Aorta (tissue), 5 donors: Measurements from ENCODE around the gene LPCAT2. TPM values are rescaled to one million over a fixed set of nuclear protein-coding genes. Genes with fewer than 3 reads are reported as not detected.

ENCODE experiments used
- ATAC-seq: fragments of 200-7000 bp; cut with Tn5 transposase; one replicate; pipeline ENCODE4 v1.9.1; 2022; ENCODE audit warnings: moderate library complexity; ENCODE audit not compliant: low FRiP score
- DNase-seq, 2 donors: peaks; one replicate each; pipeline ENCODE4 v3.0.0-alpha.2; 2020
- H3K27ac ChIP-seq, 2 donors: one replicate each; pipeline ENCODE4 v1.5.1; 2013; ENCODE audit warnings: low read length in 2 of 2, mild to moderate bottlenecking in 2 of 2, moderate library complexity in 2 of 2, control low read depth in 1 of 2, inconsistent platforms in 1 of 2, low read depth in 1 of 2
- H3K27me3 ChIP-seq, 2 donors: one replicate each; pipeline ENCODE4 v1.6.1; 2013; ENCODE audit warnings: control low read depth in 1 of 2, low read length in 1 of 2, mild to moderate bottlenecking in 1 of 2, moderate library complexity in 1 of 2; ENCODE audit not compliant: insufficient read depth in 2 of 2, control insufficient read depth in 1 of 2
- H3K36me3 ChIP-seq, 2 donors: one replicate each; pipeline ENCODE4 v1.6.1; 2013; ENCODE audit warnings: control low read depth in 1 of 2, low read length in 1 of 2, mild to moderate bottlenecking in 1 of 2; ENCODE audit not compliant: insufficient read depth in 2 of 2, control insufficient read depth in 1 of 2
- H3K4me1 ChIP-seq, 2 donors: one replicate each; pipeline ENCODE4 v1.6.1; 2013; ENCODE audit warnings: low read length in 2 of 2, control low read depth in 1 of 2, mild to moderate bottlenecking in 1 of 2, moderate library complexity in 1 of 2; ENCODE audit not compliant: insufficient read depth in 2 of 2, control insufficient read depth in 1 of 2
- H3K4me3 ChIP-seq, 2 donors: one replicate each; pipeline ENCODE4 v1.5.1; 2013; ENCODE audit warnings: low read length in 2 of 2, control low read depth in 1 of 2, mild to moderate bottlenecking in 1 of 2
- H3K9me3 ChIP-seq: one replicate; pipeline ENCODE4 v1.6.1; 2013; ENCODE audit warnings: mild to moderate bottlenecking, low read length; ENCODE audit not compliant: control insufficient read depth
- WGBS, 2 donors: extraction: QIAGEN DNeasy Blood & Tissue Kit; methylation state at CpG; one replicate each; pipeline ENCODE4 v1.1.7; 2013; 5-methylcytosine and 5-hydroxymethylcytosine counted together
- intact Hi-C, 2 donors: fragments of 100-400 bp; cut with DNase I; formaldehyde crosslinking; loops; one replicate each; pipeline versions ENCODE4 v1.14.2 to v1.15.0; 2022
- polyA plus RNA-seq, 2 donors: library from polyadenylated mRNA; stranded (reverse); fragments of 200-250 nt; gene quantifications; one replicate each; pipeline ENCODE4 v1.2.3, GENCODE V29; 2013
- total RNA-seq, 2 donors: library from RNA; stranded (reverse); fragmentation: NEBNext Ultra II Directional; extraction: Animal tissue kit (Norgen Biotek cat#: 25700); gene quantifications; one replicate each; pipeline ENCODE4 v1.2.1, GENCODE V29; 2021
- donor health status: healthy with polysubstance abuse.
- donor health status: Bipolar disorder and iron deficiency.
- donor health status: DM: no; HTN: no; CAD: no.
- donor health status: DM: no; HTN: no; CAD: no.
- donor health status: DM: yes; HTN: yes; CAD: no.

Gene LPCAT2
- total and polyA plus RNA-seq, 4 donors: 14.8 to 36.6 (median 17.4) TPM

GRCh38 chr16:55469821-55470532, 38.9 kb upstream of the LPCAT2 start:
- Histone ChIP-seq H3K4me1 (peaks cover 0 to 2% of the 10 kb centered on the region in 2 donors), H3K27me3 (no peaks in the 10 kb centered on the region), H3K36me3 (no peaks in the 10 kb centered on the region), H3K9me3 (no peaks in the 10 kb centered on the region), H3K4me3 (no peak overlapping the region), H3K27ac (peak overlapping the region in 1 of 2 donors; percentile 7)
- WGBS, 2 donors: 93 to 96% methylated on average over 9 of the region's 9 CpGs
- intact Hi-C loops: loop anchor here (5.0 to 10.0 kb wide), 4 partner anchors 172 to 725 kb away; partner anchors contain the start of gene GNAO1 (in 1 of the 2)
- no peak for DNase-seq
- no peak for ATAC-seq

- Histone ChIP-seq H3K4me3 (no peak overlapping the region), H3K9me3 (no peaks in the 10 kb centered on the region), H3K27me3 (no peaks in the 10 kb centered on the region), H3K36me3 (no peaks in the 10 kb centered on the region), H3K27ac (peak overlapping the region in 1 of 2 donors; percentile 41), H3K4me1 (peaks cover 0 to 2% of the 10 kb centered on the region in 2 donors)
- WGBS, 2 donors: 29 to 30% methylated on average over 7 of the region's 7 CpGs
- intact Hi-C loops: loop anchor here in 1 of 2 donors (10.0 kb wide), 1 partner anchor 724 kb away; the partner anchor contains the start of gene GNAO1
- DNase-seq: peak in 1 of 2 donors; percentile 65
- ATAC-seq: peak; percentile 55
Measured at GRCh38 chr16:55470533-55471371, 38.1 kb upstream of the LPCAT2 start.

- H3K9me3 ChIP-seq: no peaks in the 10 kb centered on the region
- H3K36me3 ChIP-seq: no peaks in the 10 kb centered on the region
- ATAC-seq (no peak), DNase-seq (peak in 1 of 2 donors; percentile 28)
- H3K27me3 ChIP-seq: no peaks in the 10 kb centered on the region
- WGBS, 2 donors: 75 to 77% methylated on average over 4 of the region's 4 CpGs
- no peak overlapping the region for H3K4me3 ChIP-seq
- H3K27ac ChIP-seq: peak overlapping the region in 1 of 2 donors; percentile 35
- intact Hi-C loops: loop anchor here in 1 of 2 donors (2.0 to 10.0 kb wide), 2 partner anchors 71 to 723 kb away; partner anchors contain the start of gene GNAO1
- peaks cover 0 to 2% of the 10 kb centered on the region in 2 donors for H3K4me1 ChIP-seq
Measured at GRCh38 chr16:55471448-55472097, 37.3 kb upstream of the LPCAT2 start.

- Histone ChIP-seq H3K36me3 (no peaks in the 10 kb centered on the region), H3K9me3 (no peaks in the 10 kb centered on the region), H3K27ac (no peak overlapping the region), H3K4me3 (no peak overlapping the region), H3K4me1 (peaks cover 0 to 2% of the 10 kb centered on the region in 2 donors), H3K27me3 (no peaks in the 10 kb centered on the region)
- no peak for ATAC-seq
- WGBS, 2 donors: 98 to 99% methylated on average over 2 of the region's 2 CpGs
- intact Hi-C loops: loop anchor here in 1 of 2 donors (2.0 to 10.0 kb wide), 2 partner anchors 69 to 721 kb away; partner anchors contain the start of gene GNAO1
- DNase-seq: no peak
Measured at GRCh38 chr16:55473587-55473986, 35.3 kb upstream of the LPCAT2 start.

GRCh38 chr16:55474821-55475220, 34.1 kb upstream of the LPCAT2 start:
- Histone ChIP-seq H3K9me3 (no peaks in the 10 kb centered on the region), H3K27me3 (no peaks in the 10 kb centered on the region), H3K36me3 (no peaks in the 10 kb centered on the region), H3K27ac (no peak overlapping the region), H3K4me3 (no peak overlapping the region), H3K4me1 (peaks cover 0 to 2% of the 10 kb centered on the region in 2 donors)
- 88 to 95% methylated on average over 3 of the region's 3 CpGs for WGBS, 2 donors
- intact Hi-C loops: loop anchor here in 1 of 2 donors (10.0 kb wide), 1 partner anchor 720 kb away; the partner anchor contains the start of gene GNAO1
- DNase-seq (peak in 1 of 2 donors; percentile 9), ATAC-seq (no peak)

- ATAC-seq (peak; percentile 15), DNase-seq (peak in 1 of 2 donors; percentile 48)
- WGBS, 2 donors: 10 to 17% methylated on average over 5 of the region's 5 CpGs
- H3K36me3 ChIP-seq: no peaks in the 10 kb centered on the region
- H3K27me3 ChIP-seq: no peaks in the 10 kb centered on the region
- intact Hi-C loops: loop anchor here in 1 of 2 donors (10.0 kb wide), 1 partner anchor 719 kb away; the partner anchor contains the start of gene GNAO1
- H3K4me1 ChIP-seq: peaks cover 0 to 2% of the 10 kb centered on the region in 2 donors
- no peaks in the 10 kb centered on the region for H3K9me3 ChIP-seq
- H3K27ac ChIP-seq: no peak overlapping the region
- H3K4me3 ChIP-seq: no peak overlapping the region
Measured at GRCh38 chr16:55475919-55476318, 33.0 kb upstream of the LPCAT2 start.

- Histone ChIP-seq H3K4me1 (no peaks in the 10 kb centered on the region), H3K27ac (peak overlapping the region in 1 of 2 donors; percentile 1), H3K36me3 (no peaks in the 10 kb centered on the region), H3K27me3 (no peaks in the 10 kb centered on the region), H3K9me3 (no peaks in the 10 kb centered on the region), H3K4me3 (no peak overlapping the region)
- DNase-seq (peak in 1 of 2 donors; percentile 77), ATAC-seq (peak; percentile 67)
- intact Hi-C loops: loop anchor here in 1 of 2 donors (10.0 kb wide), 1 partner anchor 718 kb away; the partner anchor contains the start of gene GNAO1
- 21 to 24% methylated on average over 6 of the region's 6 CpGs for WGBS, 2 donors
Measured at GRCh38 chr16:55476625-55477533, 32.0 kb upstream of the LPCAT2 start.
